ENCODE measurements around the gene MAPK12. TPM values are rescaled to one million over a fixed set of nuclear protein-coding genes. Genes with fewer than 3 reads are reported as not detected.

Gene MAPK12
- total and polyA plus RNA-seq, 2 donors (not counting 3 experiments of a cell fraction or from before 2014, with no cell fraction given), result 72.3 to 86.8 TPM

DNA sequence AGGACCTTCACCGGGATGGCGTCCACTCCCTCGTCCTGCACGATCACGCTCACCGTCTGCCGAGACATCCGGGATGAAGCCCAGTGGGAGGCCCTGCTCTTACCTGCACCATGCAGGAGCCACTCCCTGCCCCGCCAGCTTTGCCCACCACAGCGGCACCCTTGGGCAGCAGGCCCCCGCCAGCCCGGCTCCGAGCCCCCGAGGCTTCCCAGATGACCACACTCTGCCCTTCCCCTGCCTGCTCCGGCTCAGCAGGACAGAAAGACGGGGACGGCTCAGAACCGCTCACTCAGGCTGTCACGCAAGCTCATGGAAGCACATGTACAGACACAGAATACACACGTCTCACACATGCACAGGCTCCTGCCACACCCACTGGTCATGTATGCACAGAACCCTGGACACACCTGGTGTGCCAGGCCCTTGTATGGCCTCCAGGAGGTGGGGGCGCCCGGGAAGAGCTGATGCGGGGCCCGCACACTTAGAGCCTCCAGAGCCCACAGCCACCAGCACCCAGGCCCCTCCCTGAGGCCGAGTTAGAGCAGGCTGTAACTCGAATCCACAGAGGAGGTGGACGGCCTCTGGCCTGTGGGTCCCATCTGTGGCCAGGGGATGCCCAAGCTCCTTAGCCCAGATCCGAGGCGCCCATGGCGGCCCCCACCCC lies 17.6 kb upstream of the MAPK12 start:
- Histone ChIP-seq H3K4me3 (replicated peaks in 1 of 3; ENCODE audit: insufficient read depth in 1 of 3, low read depth in 1 of 3, low read length in 3 of 3) (no peak overlapping the region), H3K9me3 (replicated peaks; ENCODE audit: control insufficient read depth, insufficient read depth, low read length) (no peaks in the 10 kb centered on the region), H3K27ac (ENCODE audit: insufficient read depth, low read depth, low read length) (no peak overlapping the region), H3K79me2 (ENCODE audit: control insufficient read depth, insufficient read depth, low read length) (no peaks in the 10 kb centered on the region), H4K20me1 (replicated peaks; ENCODE audit: control insufficient read depth, extremely low read depth, insufficient read depth, low read length) (no peaks in the 10 kb centered on the region), H3K9ac (replicated peaks; ENCODE audit: extremely low read depth, insufficient read depth, low read length) (no peak overlapping the region), H3K9me1 (replicated peaks; ENCODE audit: control insufficient read depth, extremely low read depth, insufficient read depth, low read length) (no peaks in the 10 kb centered on the region), H3K4me2 (ENCODE audit: insufficient read depth, low read length) (no peak overlapping the region), H3K4me1 (ENCODE audit: control insufficient read depth, extremely low read depth, insufficient read depth, low read length) (peaks cover 2% of the 10 kb centered on the region), H3K36me3 (ENCODE audit: control insufficient read depth in 2 of 2, extremely low read depth in 1 of 2, insufficient read depth in 2 of 2, low read length in 2 of 2) (peaks cover 38 to 72% of the 10 kb centered on the region in 2 experiments), H2AFZ (ENCODE audit: low read depth, low read length) (no peak overlapping the region), H3K27me3 (ENCODE audit: control insufficient read depth in 2 of 2, insufficient read depth in 2 of 2, low read length in 2 of 2) (no peaks in the 10 kb centered on the region)
- TF ChIP-seq, protein P1, sequence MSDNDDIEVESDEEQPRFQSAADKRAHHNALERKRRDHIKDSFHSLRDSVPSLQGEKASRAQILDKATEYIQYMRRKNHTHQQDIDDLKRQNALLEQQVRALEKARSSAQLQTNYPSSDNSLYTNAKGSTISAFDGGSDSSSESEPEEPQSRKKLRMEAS (IDR thresholded peaks at IDR 0.05; ENCODE audit: insufficient read depth, insufficient read length), result no peak
- TF ChIP-seq JUN (IDR thresholded peaks at IDR 0.05; ENCODE audit: borderline replicate concordance, insufficient read depth, insufficient read length, low read depth) (no peak), GATA2 (IDR thresholded peaks at IDR 0.05; ENCODE audit: insufficient read depth, insufficient read length, low read depth, low read length) (no peak), POLR2AphosphoS5 (IDR thresholded peaks at IDR 0.05; ENCODE audit: insufficient read depth, low read depth, low read length) (no peak), MYC (IDR thresholded peaks at IDR 0.05; ENCODE audit: low read depth, low read length) (no peak), EZH2 (IDR thresholded peaks at IDR 0.05; ENCODE audit: borderline replicate concordance, low read depth, low read length, severe bottlenecking) (no peak), FOS (IDR thresholded peaks at IDR 0.05; ENCODE audit: borderline replicate concordance, insufficient read depth, low read length) (no peak), POLR2A (IDR thresholded peaks at IDR 0.05; ENCODE audit: low read depth, low read length) (no peak)
- TF ChIP-seq, protein P2, sequence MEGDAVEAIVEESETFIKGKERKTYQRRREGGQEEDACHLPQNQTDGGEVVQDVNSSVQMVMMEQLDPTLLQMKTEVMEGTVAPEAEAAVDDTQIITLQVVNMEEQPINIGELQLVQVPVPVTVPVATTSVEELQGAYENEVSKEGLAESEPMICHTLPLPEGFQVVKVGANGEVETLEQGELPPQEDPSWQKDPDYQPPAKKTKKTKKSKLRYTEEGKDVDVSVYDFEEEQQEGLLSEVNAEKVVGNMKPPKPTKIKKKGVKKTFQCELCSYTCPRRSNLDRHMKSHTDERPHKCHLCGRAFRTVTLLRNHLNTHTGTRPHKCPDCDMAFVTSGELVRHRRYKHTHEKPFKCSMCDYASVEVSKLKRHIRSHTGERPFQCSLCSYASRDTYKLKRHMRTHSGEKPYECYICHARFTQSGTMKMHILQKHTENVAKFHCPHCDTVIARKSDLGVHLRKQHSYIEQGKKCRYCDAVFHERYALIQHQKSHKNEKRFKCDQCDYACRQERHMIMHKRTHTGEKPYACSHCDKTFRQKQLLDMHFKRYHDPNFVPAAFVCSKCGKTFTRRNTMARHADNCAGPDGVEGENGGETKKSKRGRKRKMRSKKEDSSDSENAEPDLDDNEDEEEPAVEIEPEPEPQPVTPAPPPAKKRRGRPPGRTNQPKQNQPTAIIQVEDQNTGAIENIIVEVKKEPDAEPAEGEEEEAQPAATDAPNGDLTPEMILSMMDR (IDR thresholded peaks at IDR 0.05; ENCODE audit: extremely low read depth in 1 of 2, insufficient read depth in 1 of 2, low read depth in 1 of 2, low read length in 2 of 2), result no peak
- ChIA-PET POLR2A (no interaction called here), CTCF (no interaction called here)
- dilution Hi-C loops (cut with MboI; ENCODE audit: extremely low pct_ligation_motif_present, low sequenced_read_pairs), result no loop called here
- BruUV-seq (replicated peaks), result no TSS peak
- DNase-seq (ENCODE audit: low read depth, low spot score) (no peak), FAIRE-seq (no peak)
- intact Hi-C loops (cut with micrococcal nuclease), result no loop called here

Measured in endothelial cell of umbilical vein (primary cell).